HL-60 (cell line): ENCODE measurements around the gene EDEM2.

ENCODE experiments used
- DNase-seq, 2 experiments: peaks; one replicate each; pipeline ENCODE4 v3.0.0-alpha.2; 2010 to 2020; ENCODE audit warnings: low read depth in 1 of 2, low spot score in 1 of 2
- H3K27ac ChIP-seq: fragments of 250-450 bp; sonication (Bioruptor Pico); replicated peaks from 2 replicates; pipeline ENCODE4 v1.5.1; 2020; ENCODE audit warnings: mild to moderate bottlenecking, moderate library complexity
- H3K27me3 ChIP-seq: fragments of 250-450 bp; sonication (Bioruptor Pico); 2 replicates; pipeline ENCODE4 v1.5.1; 2021; ENCODE audit warnings: mild to moderate bottlenecking, moderate library complexity; ENCODE audit not compliant: insufficient read depth, poor library complexity, severe bottlenecking
- H3K4me3 ChIP-seq: replicated peaks from 2 replicates; pipeline ENCODE4 v1.5.1; 2011; ENCODE audit warnings: mild to moderate bottlenecking, control low read depth, low read length; ENCODE audit not compliant: insufficient read depth
- GABPA ChIP-seq: IDR thresholded peaks from 2 replicates; pipeline ENCODE4 v1.6.1; 2012; ENCODE audit warnings: low read depth
- POLR2AphosphoS5 ChIP-seq: IDR thresholded peaks from 2 replicates; pipeline ENCODE4 v1.6.1; 2012; ENCODE audit warnings: low read depth
- SPI1 ChIP-seq: IDR thresholded peaks from 2 replicates; pipeline ENCODE4 v1.6.1; 2012; ENCODE audit warnings: low read depth, mild to moderate bottlenecking, borderline replicate concordance
- TF ChIP-seq, protein P1 (sequence below): IDR thresholded peaks from one replicate; pipeline ENCODE4 v1.5.1; 2011; ENCODE audit warnings: low read length, control low read depth, inconsistent platforms; ENCODE audit not compliant: insufficient read depth
- TF ChIP-seq, protein P2 (sequence below): IDR thresholded peaks from 2 replicates; pipeline ENCODE4 v1.6.1; 2012; ENCODE audit warnings: low read depth; ENCODE audit not compliant: insufficient replicate concordance

EDEM2 gene

DNA sequence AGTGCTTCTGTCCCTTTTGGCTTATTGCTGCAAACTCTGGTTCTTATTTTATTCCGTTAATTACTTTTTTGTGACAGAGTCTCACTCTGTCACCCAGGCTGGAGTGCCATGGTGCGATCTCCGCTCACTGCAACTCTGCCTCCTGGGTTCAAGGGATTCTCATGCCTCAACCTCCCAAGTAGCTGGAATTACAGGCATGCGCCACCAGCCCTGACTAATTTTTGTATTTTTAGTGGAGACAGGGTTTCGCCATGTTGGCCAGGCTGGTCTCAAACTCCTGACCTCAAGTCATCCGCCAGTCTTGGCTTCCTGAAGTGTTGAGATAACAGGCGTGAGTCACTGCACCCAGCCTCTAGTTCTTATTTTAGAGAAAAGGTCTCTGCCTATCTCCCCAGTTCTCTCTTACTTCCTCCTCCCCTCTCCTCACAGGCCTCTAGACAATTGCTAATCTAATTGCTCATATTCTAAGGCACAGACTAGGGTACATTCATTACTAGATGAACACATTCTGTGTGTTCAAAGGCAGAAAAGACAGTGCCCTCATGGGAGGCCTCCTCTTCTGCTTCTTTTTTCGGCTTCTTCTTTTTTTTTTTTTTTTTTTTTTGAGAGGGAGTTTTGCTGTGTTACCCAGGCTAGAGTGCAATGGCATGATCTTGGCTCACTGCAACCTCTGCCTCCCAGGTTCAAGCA is 27.0 kb downstream of the EDEM2 start:
- TF ChIP-seq GABPA (no peak), SPI1 (no peak), POLR2AphosphoS5 (no peak)
- TF ChIP-seq, protein P1, sequence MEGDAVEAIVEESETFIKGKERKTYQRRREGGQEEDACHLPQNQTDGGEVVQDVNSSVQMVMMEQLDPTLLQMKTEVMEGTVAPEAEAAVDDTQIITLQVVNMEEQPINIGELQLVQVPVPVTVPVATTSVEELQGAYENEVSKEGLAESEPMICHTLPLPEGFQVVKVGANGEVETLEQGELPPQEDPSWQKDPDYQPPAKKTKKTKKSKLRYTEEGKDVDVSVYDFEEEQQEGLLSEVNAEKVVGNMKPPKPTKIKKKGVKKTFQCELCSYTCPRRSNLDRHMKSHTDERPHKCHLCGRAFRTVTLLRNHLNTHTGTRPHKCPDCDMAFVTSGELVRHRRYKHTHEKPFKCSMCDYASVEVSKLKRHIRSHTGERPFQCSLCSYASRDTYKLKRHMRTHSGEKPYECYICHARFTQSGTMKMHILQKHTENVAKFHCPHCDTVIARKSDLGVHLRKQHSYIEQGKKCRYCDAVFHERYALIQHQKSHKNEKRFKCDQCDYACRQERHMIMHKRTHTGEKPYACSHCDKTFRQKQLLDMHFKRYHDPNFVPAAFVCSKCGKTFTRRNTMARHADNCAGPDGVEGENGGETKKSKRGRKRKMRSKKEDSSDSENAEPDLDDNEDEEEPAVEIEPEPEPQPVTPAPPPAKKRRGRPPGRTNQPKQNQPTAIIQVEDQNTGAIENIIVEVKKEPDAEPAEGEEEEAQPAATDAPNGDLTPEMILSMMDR: no peak
- TF ChIP-seq, protein P2, sequence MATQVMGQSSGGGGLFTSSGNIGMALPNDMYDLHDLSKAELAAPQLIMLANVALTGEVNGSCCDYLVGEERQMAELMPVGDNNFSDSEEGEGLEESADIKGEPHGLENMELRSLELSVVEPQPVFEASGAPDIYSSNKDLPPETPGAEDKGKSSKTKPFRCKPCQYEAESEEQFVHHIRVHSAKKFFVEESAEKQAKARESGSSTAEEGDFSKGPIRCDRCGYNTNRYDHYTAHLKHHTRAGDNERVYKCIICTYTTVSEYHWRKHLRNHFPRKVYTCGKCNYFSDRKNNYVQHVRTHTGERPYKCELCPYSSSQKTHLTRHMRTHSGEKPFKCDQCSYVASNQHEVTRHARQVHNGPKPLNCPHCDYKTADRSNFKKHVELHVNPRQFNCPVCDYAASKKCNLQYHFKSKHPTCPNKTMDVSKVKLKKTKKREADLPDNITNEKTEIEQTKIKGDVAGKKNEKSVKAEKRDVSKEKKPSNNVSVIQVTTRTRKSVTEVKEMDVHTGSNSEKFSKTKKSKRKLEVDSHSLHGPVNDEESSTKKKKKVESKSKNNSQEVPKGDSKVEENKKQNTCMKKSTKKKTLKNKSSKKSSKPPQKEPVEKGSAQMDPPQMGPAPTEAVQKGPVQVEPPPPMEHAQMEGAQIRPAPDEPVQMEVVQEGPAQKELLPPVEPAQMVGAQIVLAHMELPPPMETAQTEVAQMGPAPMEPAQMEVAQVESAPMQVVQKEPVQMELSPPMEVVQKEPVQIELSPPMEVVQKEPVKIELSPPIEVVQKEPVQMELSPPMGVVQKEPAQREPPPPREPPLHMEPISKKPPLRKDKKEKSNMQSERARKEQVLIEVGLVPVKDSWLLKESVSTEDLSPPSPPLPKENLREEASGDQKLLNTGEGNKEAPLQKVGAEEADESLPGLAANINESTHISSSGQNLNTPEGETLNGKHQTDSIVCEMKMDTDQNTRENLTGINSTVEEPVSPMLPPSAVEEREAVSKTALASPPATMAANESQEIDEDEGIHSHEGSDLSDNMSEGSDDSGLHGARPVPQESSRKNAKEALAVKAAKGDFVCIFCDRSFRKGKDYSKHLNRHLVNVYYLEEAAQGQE: no peak
- H3K27ac ChIP-seq: peak overlapping the region; percentile 60
- no peaks in the 10 kb centered on the region for H3K27me3 ChIP-seq
- DNase-seq: peak; percentile 71 to 82
- H3K4me3 ChIP-seq: no peak overlapping the region

DNA sequence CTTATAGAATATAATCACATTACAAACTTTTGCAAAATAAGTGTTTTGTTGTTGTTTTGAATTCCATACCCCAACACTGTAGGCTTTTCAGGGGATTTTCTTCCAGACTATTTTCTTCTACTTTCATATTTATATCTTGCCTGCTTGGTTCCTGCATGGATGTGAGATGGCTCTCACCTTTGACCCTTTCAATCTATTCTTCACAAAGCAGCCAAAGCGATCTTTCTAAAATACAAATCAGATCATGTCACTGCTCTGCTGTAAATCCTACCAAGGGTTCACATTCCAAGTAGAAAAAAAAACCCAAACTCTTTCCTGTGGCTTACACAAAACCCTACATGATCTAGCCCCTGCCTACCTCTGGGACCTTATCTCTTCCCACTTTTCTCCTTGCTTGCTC is 29.5 kb downstream of the EDEM2 start:
- no peak overlapping the region for H3K4me3 ChIP-seq
- no peaks in the 10 kb centered on the region for H3K27me3 ChIP-seq
- no peak overlapping the region for H3K27ac ChIP-seq
- no peak for TF ChIP-seq GABPA
- TF ChIP-seq, protein P2: no peak
- TF ChIP-seq, protein P1: no peak
- no peak for TF ChIP-seq POLR2AphosphoS5
- no peak for TF ChIP-seq SPI1
- DNase-seq: no peak

DNA sequence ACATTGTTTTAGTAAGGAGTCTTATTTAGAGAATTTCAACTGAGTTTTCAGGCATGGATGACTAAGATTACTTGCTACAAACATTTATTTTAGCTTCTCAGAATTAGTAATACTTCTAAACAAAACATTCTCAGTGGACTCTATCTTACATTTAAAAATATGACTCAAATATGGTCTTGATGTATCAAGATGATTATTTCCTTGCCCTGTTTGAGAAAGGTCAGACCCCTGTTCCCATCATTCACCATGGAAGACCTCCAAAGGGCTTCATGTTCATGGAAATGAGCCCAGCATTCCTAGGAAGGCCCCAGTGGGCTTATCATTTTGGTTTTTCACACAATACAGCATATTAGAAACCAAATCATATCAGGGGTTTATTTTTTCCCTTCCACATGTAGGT is 29.9 kb downstream of the EDEM2 start:
- Histone ChIP-seq H3K27me3 (no peaks in the 10 kb centered on the region), H3K27ac (no peak overlapping the region), H3K4me3 (no peak overlapping the region)
- TF ChIP-seq, protein P2: no peak
- TF ChIP-seq GABPA: no peak
- no peak for TF ChIP-seq SPI1
- no peak for TF ChIP-seq POLR2AphosphoS5
- TF ChIP-seq, protein P1: no peak
- no peak for DNase-seq
